Renal pelvis (tissue), 12 donors: ENCODE data around the gene SPATA31C1. TPM values are rescaled to one million over a fixed set of nuclear protein-coding genes. Genes with fewer than 3 reads are reported as not detected.
"Not testable (repeated sequence)": the region's sequence is repeated elsewhere in the genome, so short reads cannot be mapped to it uniquely, and the experiment has no call there.

Experiments used
- DNase-seq: peaks from one replicate; pipeline ENCODE4 v3.0.0-alpha.2; 2013
- long read RNA-seq, 16 experiments: transcript quantifications; one replicate each; lab custom pipeline, GENCODE V29; 2026
- polyA plus RNA-seq, 3 donors: library from polyadenylated mRNA; unstranded; fragments of 120-200 nt; gene quantifications; one replicate each; pipeline ENCODE4 v1.2.1, GENCODE V29; 2013; ENCODE audit not compliant: insufficient read length in 3 of 3

The SPATA31C1 gene
- under 1 TPM; 0.55 to 0.80 (median 0.62) TPM for polyA plus RNA-seq
- long read RNA-seq, donor 1: 0 reads
- long read RNA-seq, donor 2: 0 reads
- long read RNA-seq, donor 3: 0 reads
- long read RNA-seq, donor 4: 0 reads
- long read RNA-seq, donor 5: 0 reads
- long read RNA-seq, donor 6: 0 reads
- long read RNA-seq, donor 7: 0 reads
- long read RNA-seq, donor 8: 0 reads
- long read RNA-seq, donor 9: 0 reads
- long read RNA-seq, donor 10: 0 reads
- long read RNA-seq, donor 11: 0 reads
- long read RNA-seq, donor 12: 0 reads
- long read RNA-seq, donor 13: 0 reads
- long read RNA-seq, donor 14: 0 reads
- long read RNA-seq, donor 15: 0 reads
- long read RNA-seq, donor 16: 0 reads

GRCh38 chr9:87917662-87918061 lies at the start of gene SPATA31C1:
TSS of gene SPATA31C1 (plus strand) at chr9:87917962.
- DNase-seq: not testable (repeated sequence)

DNA sequence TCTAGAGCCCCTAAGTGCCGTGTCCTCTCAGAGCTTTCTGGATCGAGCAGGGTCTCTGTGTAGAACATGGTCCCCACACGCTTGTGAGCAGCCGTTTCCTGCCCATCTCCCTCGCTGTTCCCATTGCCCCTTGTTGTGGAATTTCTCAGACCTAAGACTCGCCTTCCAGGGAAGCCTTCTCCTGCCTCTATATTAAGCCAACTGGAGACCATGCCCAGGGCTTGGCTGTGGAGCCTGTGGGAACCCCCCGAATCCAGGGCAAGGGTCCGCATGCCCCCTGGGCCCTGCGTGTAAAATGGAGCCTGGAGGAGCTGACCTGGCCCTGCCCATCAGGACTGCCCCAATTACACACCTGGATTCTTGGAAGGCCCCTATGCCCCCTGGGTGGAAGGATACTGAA lies 49.6 kb upstream of the SPATA31C1 start:
- no peak for DNase-seq

DNA sequence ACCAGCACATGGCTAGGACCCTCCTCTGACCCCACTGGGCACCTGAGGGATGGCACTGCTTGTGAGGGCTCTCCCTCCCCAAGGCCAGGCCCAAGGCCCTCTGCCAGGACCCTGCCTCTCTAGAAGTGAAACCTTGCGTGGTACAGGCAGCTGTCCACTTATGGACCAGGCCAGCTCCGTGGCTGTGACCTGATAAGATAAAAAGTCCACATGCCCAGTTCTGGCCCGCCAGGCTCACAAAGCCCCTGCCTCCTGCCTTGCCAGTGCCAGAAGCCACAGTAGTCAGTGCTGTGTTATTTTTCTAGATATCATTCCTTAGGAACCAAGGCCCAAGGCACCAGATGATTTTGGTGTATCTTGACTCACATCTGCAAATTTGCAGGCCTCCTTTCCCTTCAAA lies 49.1 kb upstream of the SPATA31C1 start:
- no peak for DNase-seq

DNA sequence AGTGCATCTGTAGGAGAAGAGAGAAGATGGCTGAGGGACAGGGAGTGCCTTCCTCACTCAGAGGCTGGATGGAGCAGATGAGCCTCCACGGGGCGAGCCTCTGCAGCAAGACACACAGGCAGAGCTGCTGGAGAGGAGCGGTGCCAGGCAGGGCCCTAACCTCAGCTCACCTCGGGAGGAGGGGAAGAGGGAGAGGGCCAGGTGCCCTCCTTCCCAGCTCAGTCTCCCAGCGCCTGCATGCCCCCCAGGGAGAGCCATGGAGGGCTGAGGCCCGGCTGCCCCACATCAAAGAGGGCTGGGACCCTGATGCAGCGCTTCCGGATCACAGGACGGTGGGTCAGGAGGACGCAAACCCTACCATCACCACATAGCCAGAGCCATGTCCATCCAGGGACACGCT lies 48.7 kb upstream of the SPATA31C1 start:
- DNase-seq: no peak

- DNase-seq: no peak
Observed at GRCh38 chr9:87871425-87872078, 46.2 kb upstream of the SPATA31C1 start.

DNA sequence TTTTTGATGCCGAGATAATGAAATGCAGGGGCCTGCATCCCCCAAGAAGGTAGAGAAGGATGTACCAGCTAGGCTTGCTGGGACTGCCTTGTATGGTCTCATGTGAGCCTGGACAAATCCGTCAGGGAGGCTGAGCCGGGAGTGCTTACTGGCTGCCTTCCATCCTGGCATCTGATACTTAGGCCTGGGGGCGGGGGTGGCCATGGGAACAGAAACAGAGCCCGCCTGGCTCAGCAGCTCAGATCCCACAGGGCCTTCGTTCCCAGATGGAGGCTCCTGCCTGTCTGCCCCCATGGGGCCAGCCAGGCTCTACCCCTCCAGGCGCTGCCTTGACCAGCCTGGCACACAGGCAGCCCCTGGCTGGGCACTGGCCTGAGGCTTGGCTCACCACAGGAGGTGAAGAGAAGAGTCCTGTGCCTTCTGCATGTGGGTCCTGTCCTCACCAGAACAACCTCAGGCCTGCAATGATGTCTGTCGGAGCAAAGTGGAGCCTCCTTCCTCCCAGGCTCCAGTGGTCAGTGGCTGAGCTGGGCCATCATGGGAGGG lies 45.6 kb upstream of the SPATA31C1 start:
- peak; percentile 35 for DNase-seq

- no peak for DNase-seq
Observed at GRCh38 chr9:87873607-87874303, 44.0 kb upstream of the SPATA31C1 start.

- peak; percentile 53 for DNase-seq
Observed at GRCh38 chr9:87874304-87874623, 43.5 kb upstream of the SPATA31C1 start.

GRCh38 chr9:87875060-87875459 lies 42.7 kb upstream of the SPATA31C1 start:
- DNase-seq: no peak

DNA sequence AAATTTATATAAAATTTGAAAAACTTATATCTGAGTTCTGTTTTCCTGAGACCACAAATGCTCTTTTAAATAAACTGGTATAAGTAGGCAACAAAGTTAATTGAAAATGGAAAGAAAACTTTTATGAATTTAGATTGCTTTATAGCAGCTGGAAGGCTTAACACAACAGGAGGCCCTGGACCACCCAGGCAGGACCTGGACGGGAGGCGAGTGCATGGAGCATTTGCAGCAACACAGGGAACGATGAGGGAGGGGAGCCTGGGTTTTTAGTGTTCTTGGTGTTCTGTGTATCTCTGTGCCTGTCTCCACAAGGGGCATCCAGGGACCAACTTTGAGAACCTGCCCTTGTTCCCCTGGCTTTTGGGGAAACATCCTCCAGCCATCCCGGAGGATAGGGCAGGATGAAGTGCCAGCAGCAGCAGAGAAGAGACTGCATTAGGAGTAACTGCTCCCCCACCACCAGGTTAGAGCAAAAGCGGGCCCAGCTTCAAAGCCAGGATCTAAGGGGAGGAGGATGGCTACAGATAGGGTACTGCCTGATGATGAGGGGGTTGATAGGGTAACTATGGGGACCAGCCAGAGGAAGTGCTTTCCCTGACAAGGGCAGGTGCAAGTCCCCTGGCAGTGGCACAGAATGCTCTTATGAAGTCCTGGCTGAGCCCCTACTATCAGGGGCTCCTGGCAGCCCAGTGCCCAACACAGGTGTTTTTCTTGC lies 41.8 kb upstream of the SPATA31C1 start:
- no peak for DNase-seq

DNA sequence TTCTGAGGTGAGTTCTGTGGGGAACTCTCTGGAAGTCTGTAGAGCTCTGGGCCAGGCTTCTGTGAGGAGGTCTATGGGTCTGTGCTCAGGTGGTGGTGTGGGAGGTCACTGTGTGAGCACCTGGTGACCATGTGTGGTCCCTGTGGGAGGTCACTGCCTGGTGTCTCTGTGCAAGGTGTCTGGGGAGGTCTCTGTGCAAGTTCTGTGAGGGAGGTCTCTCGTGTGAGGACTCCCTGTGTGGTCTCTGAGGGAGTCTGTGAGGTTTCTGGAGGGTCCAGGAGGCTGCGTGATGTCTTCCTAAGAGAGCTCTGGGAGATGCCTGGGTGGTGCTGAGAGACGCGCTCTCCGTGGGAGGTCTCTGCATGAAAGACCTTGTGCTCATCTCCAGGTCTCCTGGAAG lies 41.1 kb upstream of the SPATA31C1 start:
- no peak for DNase-seq

DNA sequence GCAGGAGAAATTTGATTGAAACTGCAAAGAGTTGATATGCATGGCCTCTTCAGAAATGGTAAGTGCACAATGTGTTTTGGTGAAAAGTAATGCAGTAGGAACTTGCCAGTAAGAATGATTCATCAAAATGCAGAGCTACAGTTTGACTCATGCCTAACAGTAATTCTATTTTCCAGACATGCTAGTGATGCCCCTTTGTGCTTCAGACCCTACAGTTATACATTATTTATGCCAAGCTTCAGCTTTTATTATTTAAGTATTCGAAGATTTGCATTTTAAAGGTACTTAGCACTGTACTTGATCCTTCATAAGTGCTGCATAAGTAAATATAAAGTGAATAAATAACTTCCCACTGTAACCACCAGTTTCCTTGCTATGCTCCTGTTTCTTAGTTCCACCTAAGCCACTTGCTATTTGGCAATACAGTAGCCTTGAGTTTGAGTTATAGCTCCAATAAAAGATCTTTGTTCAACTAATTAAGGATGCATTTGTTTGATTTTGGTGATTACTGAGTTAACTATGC lies 38.7 kb upstream of the SPATA31C1 start:
- no peak for DNase-seq

- no peak for DNase-seq
Observed at GRCh38 chr9:87880116-87880515, 37.6 kb upstream of the SPATA31C1 start.

DNA sequence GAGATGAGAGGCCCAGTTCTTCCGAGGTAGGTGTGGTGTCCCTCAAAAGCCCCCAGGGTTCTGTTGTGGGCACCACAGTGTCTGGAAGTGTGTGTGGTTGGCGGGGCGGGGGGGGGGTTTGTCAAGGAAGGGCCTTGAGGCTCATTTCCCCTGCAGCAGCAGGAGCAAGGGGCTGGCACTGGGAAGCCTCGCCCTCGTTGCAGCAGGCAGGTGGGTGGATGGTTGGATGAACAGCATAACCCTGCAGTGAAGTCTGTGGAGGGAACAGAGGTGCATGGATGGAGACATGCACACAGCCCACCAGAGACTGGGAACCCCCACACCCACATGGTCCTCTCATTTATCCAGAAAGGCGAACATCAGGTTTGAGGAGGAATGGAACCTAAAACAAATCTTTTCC lies 37.1 kb upstream of the SPATA31C1 start:
- no peak for DNase-seq

DNA sequence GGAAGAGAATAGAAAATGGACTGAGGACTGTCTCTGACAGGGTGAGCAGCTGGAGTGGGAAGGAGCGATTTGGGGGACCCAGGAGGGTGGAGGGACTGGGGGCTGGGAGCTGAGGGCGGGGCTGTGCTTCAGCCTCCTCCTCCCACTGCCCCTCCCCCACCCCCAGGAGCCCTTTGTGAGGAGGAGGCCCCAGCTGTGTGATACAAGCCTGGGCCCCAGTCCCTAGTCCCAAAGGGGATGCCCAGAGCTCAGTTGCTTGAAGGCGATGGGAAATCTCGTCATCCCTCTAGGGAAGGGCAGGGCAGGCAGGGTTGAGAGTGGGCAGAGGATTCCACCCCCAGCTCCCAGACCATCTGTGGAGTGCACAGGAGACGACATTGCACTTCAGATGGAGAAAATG lies 35.1 kb upstream of the SPATA31C1 start, which contains the start of gene SPATA31E1:
Gene SPATA31E1 (plus strand): TSS at position 251 of the 400 bp plus-strand sequence. CDS start 15 bp downstream, at position 266.
- DNase-seq: no peak

- DNase-seq: no peak
Observed at GRCh38 chr9:87883274-87883673, 34.5 kb upstream of the SPATA31C1 start.

- DNase-seq: no peak
Observed at GRCh38 chr9:87883990-87884389, 33.8 kb upstream of the SPATA31C1 start.

GRCh38 chr9:87884578-87885459 lies 32.9 kb upstream of the SPATA31C1 start:
- no peak for DNase-seq

- DNase-seq: no peak
Observed at GRCh38 chr9:87885484-87886189, 32.1 kb upstream of the SPATA31C1 start.
